SK-N-SH (cell line): Measurements from ENCODE around the gene FDXR. TPM values are rescaled to one million over a fixed set of nuclear protein-coding genes. Genes with fewer than 3 reads are reported as not detected.

Experiments
- CTCF ChIA-PET: fragments of 300-600, 350-600 bp; formaldehyde crosslinking; extraction: SDS; loops from one replicate; lab custom pipeline; 2021; lab: Yijun Ruan, JAX
- POLR2A ChIA-PET: fragments of 350-600 bp; sonication (Branson Sonifier 250); formaldehyde crosslinking; extraction: SDS; loops from one replicate; lab custom pipeline; 2020; ENCODE audit warnings: antibody characterized with exemption, inconsistent platforms; lab: Yijun Ruan, JAX
- DNase-seq: peaks from one replicate; pipeline ENCODE4 v3.0.0; 2012
- H2AFZ ChIP-seq: fragments of 200-600 bp; sonication (generic); 2 replicates; pipeline ENCODE4 v1.8.1; 2016; ENCODE audit warnings: antibody characterized with exemption, mild to moderate bottlenecking, low read depth
- H3F3A ChIP-seq: fragments of 200-600 bp; sonication (generic); replicated peaks from 2 replicates; pipeline ENCODE3; 2016; ENCODE audit warnings: antibody characterized with exemption, mild to moderate bottlenecking; ENCODE audit not compliant: insufficient read depth
- H3K27ac ChIP-seq, 2 experiments: fragments of 200-500 bp in 1 of 2; fragments of 200-600 bp in 1 of 2; sonication (Bioruptor generic) in 1 of 2; sonication (generic), shearing (Covaris generic) in 1 of 2; 2 replicates each; pipeline versions ENCODE4 v1.5.1 to v1.6.1; 2014 to 2016; ENCODE audit warnings: low read depth in 2 of 2, inconsistent platforms in 1 of 2, low read length in 1 of 2, mild to moderate bottlenecking in 1 of 2, mixed read lengths in 1 of 2
- H3K27me3 ChIP-seq: fragments of 200-600 bp; sonication (generic), shearing (Covaris generic); 2 replicates; pipeline ENCODE4 v1.6.1; 2016; ENCODE audit warnings: mixed run types; ENCODE audit not compliant: insufficient read depth
- H3K36me3 ChIP-seq, 2 experiments: fragments of 200-500 bp in 1 of 2; fragments of 200-600 bp in 1 of 2; sonication (Bioruptor generic) in 1 of 2; sonication (generic) in 1 of 2; replicated peaks in 1 of 2; 2 replicates each; pipeline versions ENCODE3 to v1.5.1; 2014 to 2016; ENCODE audit warnings: low read length in 1 of 2, mild to moderate bottlenecking in 1 of 2; ENCODE audit not compliant: insufficient read depth in 2 of 2, control insufficient read depth in 1 of 2
- H3K4me1 ChIP-seq, 2 experiments: fragments of 200-500 bp in 1 of 2; fragments of 200-600 bp in 1 of 2; sonication (Bioruptor generic) in 1 of 2; sonication (generic), shearing (Covaris generic) in 1 of 2; 2 replicates each; pipeline versions ENCODE4 v1.5.1 to v1.6.1; 2014 to 2016; ENCODE audit warnings: low read depth in 1 of 2, low read length in 1 of 2, mixed run types in 1 of 2; ENCODE audit not compliant: insufficient read depth in 2 of 2, control insufficient read depth in 1 of 2
- H3K4me2 ChIP-seq: fragments of 200-600 bp; sonication (generic), shearing (Covaris generic); 2 replicates; pipeline ENCODE4 v1.6.1; 2017; ENCODE audit warnings: mixed run types
- H3K4me3 ChIP-seq, 2 experiments: fragments of 200-500 bp in 1 of 2; fragments of 200-600 bp in 1 of 2; sonication (Bioruptor generic) in 1 of 2; sonication (generic), shearing (Covaris generic) in 1 of 2; 2 replicates each; pipeline versions ENCODE4 v1.5.1 to v1.8.1; 2014 to 2016; ENCODE audit warnings: low read depth in 2 of 2, inconsistent platforms in 1 of 2, low read length in 1 of 2, mild to moderate bottlenecking in 1 of 2, mixed read lengths in 1 of 2, moderate library complexity in 1 of 2
- H3K79me2 ChIP-seq: fragments of 200-600 bp; sonication (generic); 2 replicates; pipeline ENCODE4 v1.8.1; 2017; ENCODE audit warnings: mild to moderate bottlenecking; ENCODE audit not compliant: insufficient read depth
- H3K9ac ChIP-seq: fragments of 200-600 bp; sonication (generic); 2 replicates; pipeline ENCODE4 v1.6.1; 2017; ENCODE audit warnings: mixed run types
- H3K9me2 ChIP-seq: fragments of 200-600 bp; sonication (generic); 2 replicates; pipeline ENCODE4 v1.6.1; 2017; ENCODE audit warnings: mixed run types
- H3K9me3 ChIP-seq: fragments of 200-600 bp; sonication (generic); 2 replicates; pipeline ENCODE4 v1.6.1; 2017; ENCODE audit warnings: mixed run types, mild to moderate bottlenecking, moderate library complexity
- H4K20me1 ChIP-seq: fragments of 200-600 bp; sonication (generic); 2 replicates; pipeline ENCODE4 v1.6.1; 2017; ENCODE audit warnings: mild to moderate bottlenecking, mixed run types; ENCODE audit not compliant: insufficient read depth
- FOSL2 ChIP-seq: IDR thresholded peaks from 2 replicates; pipeline ENCODE4 v1.4.0; 2012; ENCODE audit warnings: low read depth, mild to moderate bottlenecking, moderate library complexity, borderline replicate concordance
- FOXJ3 ChIP-seq: sonication (generic); formaldehyde crosslinking; IDR thresholded peaks from 2 replicates; pipeline ENCODE4 v1.5.1; 2020; ENCODE audit warnings: mild to moderate bottlenecking, missing genetic modification reagents
- FOXM1 ChIP-seq: IDR thresholded peaks from 2 replicates; pipeline ENCODE4 v1.4.0; 2012; ENCODE audit warnings: low read depth, mild to moderate bottlenecking
- GABPA ChIP-seq: IDR thresholded peaks from 2 replicates; pipeline ENCODE4 v1.4.0; 2012; ENCODE audit warnings: low read depth, mild to moderate bottlenecking
- GATA2 ChIP-seq: sonication (generic); formaldehyde crosslinking; IDR thresholded peaks from 2 replicates; pipeline ENCODE4 v1.5.0; 2020; ENCODE audit warnings: mild to moderate bottlenecking, missing genetic modification reagents
- IRF3 ChIP-seq: fragments of 150-350 bp; IDR thresholded peaks from 2 replicates; pipeline ENCODE4 v1.6.1; 2016; ENCODE audit warnings: mild to moderate bottlenecking, low read depth, low read length
- JUND ChIP-seq: IDR thresholded peaks from 2 replicates; pipeline ENCODE4 v1.4.0; 2012
- MAX ChIP-seq: IDR thresholded peaks from 2 replicates; pipeline ENCODE4 v1.4.0; 2012; ENCODE audit warnings: low read depth
- NFIC ChIP-seq: IDR thresholded peaks from 2 replicates; pipeline ENCODE4 v1.4.0; 2012; ENCODE audit warnings: borderline replicate concordance
- NRF1 ChIP-seq: IDR thresholded peaks from 2 replicates; pipeline ENCODE4 v1.6.1; 2012; ENCODE audit warnings: low read depth, mild to moderate bottlenecking, low read length
- POLR2AphosphoS5 ChIP-seq: IDR thresholded peaks from 2 replicates; pipeline ENCODE4 v1.6.1; 2012; ENCODE audit warnings: low read depth, low read length
- RFX5 ChIP-seq: IDR thresholded peaks from 2 replicates; pipeline ENCODE4 v1.6.1; 2012; ENCODE audit warnings: mild to moderate bottlenecking, improper control_type of control experiment, low read length
- SIN3A ChIP-seq: IDR thresholded peaks from 2 replicates; pipeline ENCODE4 v1.6.1; 2012; ENCODE audit warnings: low read depth, mild to moderate bottlenecking, low read length, moderate library complexity, borderline replicate concordance
- SMC3 ChIP-seq: IDR thresholded peaks from 2 replicates; pipeline ENCODE4 v1.6.1; 2012; ENCODE audit warnings: low read depth, low read length, improper control_type of control experiment
- TCF12 ChIP-seq: IDR thresholded peaks from 2 replicates; pipeline ENCODE4 v1.4.0; 2012
- TEAD4 ChIP-seq: IDR thresholded peaks from 2 replicates; pipeline ENCODE4 v1.4.0; 2012; ENCODE audit warnings: mild to moderate bottlenecking, borderline replicate concordance; ENCODE audit not compliant: insufficient read depth
- YY1 ChIP-seq: IDR thresholded peaks from 2 replicates; pipeline ENCODE4 v1.4.0; 2012; ENCODE audit warnings: low read depth, mild to moderate bottlenecking
- WGBS: methylation state at CpG from one replicate; pipeline ENCODE4 v1.1.6; 2017; ENCODE audit warnings: low lambda C conversion rate; 5-methylcytosine and 5-hydroxymethylcytosine counted together
- polyA plus RNA-seq, 3 experiments: library from polyadenylated mRNA; depleted of rRNA; stranded (reverse); fragments of >200 nt; gene quantifications; 2 replicates each; pipeline ENCODE4 v1.2.3, GENCODE V29; 2012
- TF ChIP-seq, protein P1 (sequence below): IDR thresholded peaks from 2 replicates; pipeline ENCODE4; 2012
- TF ChIP-seq, protein P2 (sequence below): IDR thresholded peaks from 2 replicates; pipeline ENCODE4 v1.4.0; 2012; ENCODE audit warnings: low read depth, borderline replicate concordance
- TF ChIP-seq, protein P3 (sequence below): fragments of 150-350 bp; IDR thresholded peaks from 2 replicates; pipeline ENCODE4 v1.6.1; 2017; ENCODE audit warnings: antibody characterized with exemption, low read length, low read depth, borderline replicate concordance

The FDXR gene
- polyA plus RNA-seq, 1 of the 3 experiments (the other 2 are of a cell fraction) = 86.7 TPM

GRCh38 chr17:74843352-74843627, 29.5 kb downstream of the FDXR start:
- CTCF ChIA-PET = interaction anchor here (0.9 to 98.1 kb wide), 9 partner anchors 16 to 186 kb away, joined by 3 to 3869 read pairs (median 8); partner anchors contain the start of genes FDXR, GRIN2C, HID1 and NAT9
- POLR2A ChIA-PET = interaction anchor here (0.6 to 2.2 kb wide), 9 partner anchors 10 to 469 kb away, joined by 3 to 9 read pairs (median 4); partner anchors contain the start of gene FDXR
- Histone ChIP-seq H3K4me3 (peak overlapping the region in 1 of 2 experiments; percentile 50; a peak in 1 of 4 replicates), H3K9ac (no peak overlapping the region), H3K79me2 (no peaks in the 10 kb centered on the region), H3K4me2 (no peak overlapping the region), H3K27me3 (no peaks in the 10 kb centered on the region), H3F3A (no peaks in the 10 kb centered on the region), H3K9me2 (no peaks in the 10 kb centered on the region), H3K27ac (no peak overlapping the region), H3K9me3 (no peaks in the 10 kb centered on the region), H3K36me3 (peaks cover 0 to 3% of the 10 kb centered on the region in 2 experiments), H3K4me1 (peaks cover 0 to 16% of the 10 kb centered on the region in 2 experiments; a peak in 1 of 4 replicates), H4K20me1 (no peaks in the 10 kb centered on the region), H2AFZ (no peak overlapping the region)
- DNase-seq = no peak
- WGBS = 59% methylated on average over 18 of the region's 26 CpGs
- TF ChIP-seq TCF12 = no peak
- TF ChIP-seq RFX5 = no peak
- no peak for TF ChIP-seq SMC3
- TF ChIP-seq, protein P1, sequence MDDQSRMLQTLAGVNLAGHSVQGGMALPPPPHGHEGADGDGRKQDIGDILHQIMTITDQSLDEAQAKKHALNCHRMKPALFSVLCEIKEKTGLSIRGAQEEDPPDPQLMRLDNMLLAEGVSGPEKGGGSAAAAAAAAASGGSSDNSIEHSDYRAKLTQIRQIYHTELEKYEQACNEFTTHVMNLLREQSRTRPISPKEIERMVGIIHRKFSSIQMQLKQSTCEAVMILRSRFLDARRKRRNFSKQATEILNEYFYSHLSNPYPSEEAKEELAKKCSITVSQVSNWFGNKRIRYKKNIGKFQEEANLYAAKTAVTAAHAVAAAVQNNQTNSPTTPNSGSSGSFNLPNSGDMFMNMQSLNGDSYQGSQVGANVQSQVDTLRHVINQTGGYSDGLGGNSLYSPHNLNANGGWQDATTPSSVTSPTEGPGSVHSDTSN = no peak
- TF ChIP-seq TEAD4 = no peak
- no peak for TF ChIP-seq NRF1
- TF ChIP-seq MAX = no peak
- TF ChIP-seq GABPA = no peak
- TF ChIP-seq, protein P2, sequence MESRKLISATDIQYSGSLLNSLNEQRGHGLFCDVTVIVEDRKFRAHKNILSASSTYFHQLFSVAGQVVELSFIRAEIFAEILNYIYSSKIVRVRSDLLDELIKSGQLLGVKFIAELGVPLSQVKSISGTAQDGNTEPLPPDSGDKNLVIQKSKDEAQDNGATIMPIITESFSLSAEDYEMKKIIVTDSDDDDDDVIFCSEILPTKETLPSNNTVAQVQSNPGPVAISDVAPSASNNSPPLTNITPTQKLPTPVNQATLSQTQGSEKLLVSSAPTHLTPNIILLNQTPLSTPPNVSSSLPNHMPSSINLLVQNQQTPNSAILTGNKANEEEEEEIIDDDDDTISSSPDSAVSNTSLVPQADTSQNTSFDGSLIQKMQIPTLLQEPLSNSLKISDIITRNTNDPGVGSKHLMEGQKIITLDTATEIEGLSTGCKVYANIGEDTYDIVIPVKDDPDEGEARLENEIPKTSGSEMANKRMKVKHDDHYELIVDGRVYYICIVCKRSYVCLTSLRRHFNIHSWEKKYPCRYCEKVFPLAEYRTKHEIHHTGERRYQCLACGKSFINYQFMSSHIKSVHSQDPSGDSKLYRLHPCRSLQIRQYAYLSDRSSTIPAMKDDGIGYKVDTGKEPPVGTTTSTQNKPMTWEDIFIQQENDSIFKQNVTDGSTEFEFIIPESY = no peak
- TF ChIP-seq FOXM1 = no peak
- no peak for TF ChIP-seq JUND
- TF ChIP-seq, all 33 proteins: peak for 0

DNA sequence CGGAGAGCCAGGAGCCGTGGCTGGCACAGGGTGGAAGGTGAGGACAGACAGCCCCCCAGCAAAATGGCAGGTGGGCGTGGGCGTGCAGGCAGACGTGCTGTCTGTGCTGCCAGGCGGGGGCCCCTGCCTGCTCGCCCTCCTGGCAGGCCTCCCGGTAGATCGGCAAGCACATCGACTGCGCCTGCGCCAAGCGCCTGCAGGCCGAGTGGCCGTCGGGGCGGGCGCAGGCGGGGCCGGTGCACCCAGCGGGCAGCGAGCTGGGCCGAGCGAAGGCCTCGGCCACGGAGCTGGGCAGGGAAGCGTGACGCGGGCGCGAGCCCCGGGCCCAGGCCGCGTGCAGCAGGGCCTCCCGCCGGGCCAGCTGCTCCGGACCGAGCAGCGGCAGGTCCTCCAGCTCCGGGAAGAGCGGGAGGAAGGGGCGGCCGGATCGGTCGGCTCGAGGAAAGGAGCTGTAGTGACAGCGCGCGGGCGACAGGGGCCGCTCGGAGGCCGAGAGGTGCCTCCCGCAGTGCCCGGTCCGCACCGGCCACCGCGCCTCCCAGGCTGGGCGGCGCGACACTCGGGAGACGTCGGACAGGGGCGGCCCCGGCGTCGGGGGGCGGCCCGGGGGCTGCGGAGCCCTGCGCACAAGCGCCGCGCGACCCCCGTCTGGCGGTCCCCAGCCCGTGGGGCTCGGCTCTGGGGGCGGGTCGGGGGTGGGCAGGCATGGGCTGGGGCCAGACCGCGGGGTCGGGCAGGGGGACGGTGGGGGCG, 30.0 kb downstream of the FDXR start:
- peak; percentile 99 for DNase-seq
- WGBS = 17% methylated on average over 7 of the region's 88 CpGs
- POLR2A ChIA-PET = interaction anchor here (0.6 to 2.2 kb wide), 9 partner anchors 9 to 470 kb away, joined by 3 to 9 read pairs (median 4); partner anchors contain the start of gene FDXR
- TF ChIP-seq SIN3A = no peak
- no peak for TF ChIP-seq FOSL2
- TF ChIP-seq, protein P1 = no peak
- TF ChIP-seq, protein P3, sequence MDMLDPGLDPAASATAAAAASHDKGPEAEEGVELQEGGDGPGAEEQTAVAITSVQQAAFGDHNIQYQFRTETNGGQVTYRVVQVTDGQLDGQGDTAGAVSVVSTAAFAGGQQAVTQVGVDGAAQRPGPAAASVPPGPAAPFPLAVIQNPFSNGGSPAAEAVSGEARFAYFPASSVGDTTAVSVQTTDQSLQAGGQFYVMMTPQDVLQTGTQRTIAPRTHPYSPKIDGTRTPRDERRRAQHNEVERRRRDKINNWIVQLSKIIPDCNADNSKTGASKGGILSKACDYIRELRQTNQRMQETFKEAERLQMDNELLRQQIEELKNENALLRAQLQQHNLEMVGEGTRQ = no peak
- no peak for TF ChIP-seq GATA2 (CRISPR knock-in tag)
- no peak for TF ChIP-seq NFIC
- no peak for TF ChIP-seq IRF3
- no peak for TF ChIP-seq YY1
- no peak for TF ChIP-seq GABPA
- TF ChIP-seq FOXM1 = no peak
- TF ChIP-seq POLR2AphosphoS5 = no peak
- no peak for TF ChIP-seq FOXJ3 (CRISPR knock-in tag)
- TF ChIP-seq SMC3 = peak; percentile 49

More for the DNA sequence above, 30.0 kb downstream of the FDXR start:
- peak overlapping the region; percentile 79; the same call in 1 of the 2 replicates for H2AFZ ChIP-seq
- no peaks in the 10 kb centered on the region for H3K9me2 ChIP-seq
- H4K20me1 ChIP-seq = no peaks in the 10 kb centered on the region
- no peaks in the 10 kb centered on the region for H3K79me2 ChIP-seq
- CTCF ChIA-PET = interaction anchor here (0.9 to 98.1 kb wide), 8 partner anchors 17 to 171 kb away, joined by 3 to 3869 read pairs (median 8); partner anchors contain the start of genes FDXR, GRIN2C, HID1 and NAT9
- H3K4me1 ChIP-seq = peaks cover 0 to 16% of the 10 kb centered on the region in 2 experiments; a peak in 1 of 4 replicates
- H3K4me2 ChIP-seq = peak overlapping the region; percentile 63; the same call in 1 of the 2 replicates
- no peak overlapping the region for H3K9ac ChIP-seq
- H3K36me3 ChIP-seq = peaks cover 0 to 4% of the 10 kb centered on the region in 2 experiments
- H3K9me3 ChIP-seq = no peaks in the 10 kb centered on the region
- no peaks in the 10 kb centered on the region for H3K27me3 ChIP-seq
- no peak overlapping the region for H3K27ac ChIP-seq
- peak overlapping the region; percentile 50 to 51 for H3K4me3 ChIP-seq
- H3F3A ChIP-seq = no peaks in the 10 kb centered on the region
